B cell (primary cell): Measurements from ENCODE around the gene SPTBN2. TPM values are rescaled to one million over a fixed set of nuclear protein-coding genes. Genes with fewer than 3 reads are reported as not detected.

ENCODE experiments used
- ATAC-seq: fragments of 200-7000 bp; cut with Tn5 transposase; one replicate; pipeline ENCODE4 v1.10.0; 2021; ENCODE audit warnings: low read depth, mild to moderate bottlenecking, moderate number of reproducible peaks, moderate library complexity
- CTCF ChIA-PET: fragments of 350-600 bp; sonication (Branson Sonifier 250); formaldehyde crosslinking; loops from one replicate; lab custom pipeline; 2021; ENCODE audit warnings: antibody characterized with exemption, inconsistent platforms; lab: Charles Lee
- POLR2A ChIA-PET: fragments of 350-600 bp; sonication (Branson Sonifier 250); formaldehyde crosslinking; loops from one replicate; lab custom pipeline; 2021; ENCODE audit warnings: antibody characterized with exemption; lab: Charles Lee
- DNase-seq: peaks from one replicate; pipeline ENCODE4 v3.0.0; 2013
- H2AFZ ChIP-seq: 2 replicates; pipeline ENCODE4 v1.6.1; 2012; ENCODE audit warnings: mild to moderate bottlenecking, low read depth, low read length; ENCODE audit not compliant: insufficient read depth, poor library complexity, severe bottlenecking
- H3K27ac ChIP-seq, 2 donors: 1 replicate in 1 of 2; 2 replicates in 1 of 2; pipeline ENCODE4 v1.5.1; 2012 to 2013; ENCODE audit warnings: low read length in 2 of 2, mild to moderate bottlenecking in 2 of 2, moderate library complexity in 1 of 2
- H3K27me3 ChIP-seq, 4 experiments: fragments of 200-600 bp in 1 of 4; sonication (generic) in 1 of 4; replicated peaks in 1 of 4; 1 replicate in 2 of 4; 2 replicates in 2 of 4; pipeline versions ENCODE4 v1.6.1 to v1.7.0; 2013 to 2016; ENCODE audit warnings: low read length in 3 of 4, mild to moderate bottlenecking in 2 of 4, mixed read lengths in 1 of 4, moderate library complexity in 1 of 4; ENCODE audit not compliant: insufficient read depth in 4 of 4, control insufficient read depth in 3 of 4; ENCODE audit errors: control extremely low read depth in 1 of 4
- H3K36me3 ChIP-seq, 2 experiments: replicated peaks in 1 of 2; 1 replicate in 1 of 2; 2 replicates in 1 of 2; pipeline versions ENCODE4 v1.6.1 to v1.7.1; 2013; ENCODE audit warnings: low read length in 1 of 2; ENCODE audit not compliant: insufficient read depth in 2 of 2, control insufficient read depth in 1 of 2; ENCODE audit errors: control extremely low read depth in 1 of 2, extremely low read depth in 1 of 2
- H3K4me1 ChIP-seq, 2 donors: fragments of 200-600 bp in 1 of 2; sonication (generic) in 1 of 2; 1 replicate in 1 of 2; 2 replicates in 1 of 2; pipeline versions ENCODE4 v1.5.1 to v1.6.1; 2013 to 2017; ENCODE audit warnings: low read length in 2 of 2; ENCODE audit not compliant: control insufficient read depth in 2 of 2, insufficient read depth in 2 of 2
- H3K4me2 ChIP-seq: replicated peaks from 2 replicates; pipeline ENCODE3; 2012; ENCODE audit warnings: mild to moderate bottlenecking, low read depth, low read length; ENCODE audit not compliant: poor library complexity, severe bottlenecking
- H3K4me3 ChIP-seq, 5 experiments: fragments of 200-600 bp in 1 of 5; sonication (generic) in 1 of 5; 1 replicate in 3 of 5; 2 replicates in 2 of 5; pipeline versions ENCODE4 v1.5.1 to v1.7.0; 2011 to 2016; ENCODE audit warnings: low read length in 4 of 5, mild to moderate bottlenecking in 4 of 5, low read depth in 2 of 5, control low read depth in 1 of 5, moderate library complexity in 1 of 5; ENCODE audit not compliant: insufficient read depth in 1 of 5; ENCODE audit errors: control extremely low read depth in 1 of 5, extremely low read depth in 1 of 5
- H3K79me2 ChIP-seq: fragments of 200-600 bp; sonication (generic); one replicate; pipeline ENCODE4 v1.6.0; 2016; ENCODE audit warnings: low read length; ENCODE audit not compliant: control insufficient read depth, insufficient read depth
- H3K9ac ChIP-seq: fragments of 200-600 bp; sonication (generic); 2 replicates; pipeline ENCODE4 v1.6.1; 2017; ENCODE audit warnings: mild to moderate bottlenecking, low read length, moderate library complexity
- H3K9me3 ChIP-seq, 3 donors: one replicate each; pipeline versions ENCODE4 v1.6.1 to v1.7.1; 2013; ENCODE audit warnings: low read length in 2 of 3; ENCODE audit not compliant: control insufficient read depth in 2 of 3, insufficient read depth in 1 of 3; ENCODE audit errors: control extremely low read depth in 1 of 3
- H4K20me1 ChIP-seq: 2 replicates; pipeline ENCODE4 v1.6.0; 2012; ENCODE audit warnings: mild to moderate bottlenecking, low read length; ENCODE audit not compliant: insufficient read depth, control insufficient read depth, poor library complexity, severe bottlenecking
- H3K27ac Mint-ChIP-seq: one replicate; pipeline ENCODE4 v1.8.0; 2021; ENCODE audit warnings: mixed read lengths
- H3K27me3 Mint-ChIP-seq: one replicate; pipeline ENCODE4 v1.8.0; 2021; ENCODE audit warnings: mixed read lengths
- H3K4me1 Mint-ChIP-seq: one replicate; pipeline ENCODE4 v1.8.0; 2021; ENCODE audit warnings: mixed read lengths
- H3K4me3 Mint-ChIP-seq: one replicate; pipeline ENCODE4 v1.8.0; 2021; ENCODE audit warnings: mixed read lengths
- H3K9me3 Mint-ChIP-seq: one replicate; pipeline ENCODE4 v1.8.0; 2022; ENCODE audit warnings: mixed read lengths; ENCODE audit not compliant: insufficient read depth
- CTCF ChIP-seq: fragments of 200-600 bp; IDR thresholded peaks from one replicate; pipeline ENCODE4 v1.8.0; 2022; ENCODE audit warnings: antibody characterized with exemption, mild to moderate bottlenecking
- EZH2 ChIP-seq: IDR thresholded peaks from 2 replicates; pipeline ENCODE4 v1.6.1; 2012; ENCODE audit warnings: borderline replicate concordance, low read depth, mild to moderate bottlenecking, moderate library complexity, low read length; ENCODE audit not compliant: insufficient read depth, poor library complexity, severe bottlenecking
- WGBS: methylation state at CpG from one replicate; pipeline ENCODE4 v1.1.5; 2013; ENCODE audit warnings: missing lambda C conversion rate; ENCODE audit not compliant: insufficient coverage; 5-methylcytosine and 5-hydroxymethylcytosine counted together
- intact Hi-C: fragments of 100-400 bp; cut with micrococcal nuclease; formaldehyde crosslinking; loops from one replicate; pipeline ENCODE4 v1.10.0; 2022
- polyA plus RNA-seq: library from polyadenylated mRNA; depleted of rRNA; stranded (reverse); fragments of >200 nt; gene quantifications from 2 replicates; pipeline ENCODE4 v1.2.3, GENCODE V29; 2012
- total RNA-seq, 2 donors: library from RNA; stranded (reverse); fragments of 120-200 nt in 1 of 2; gene quantifications; 1 replicate in 1 of 2; 2 replicates in 1 of 2; pipeline versions ENCODE4 v1.2.3 to v1.2.4, GENCODE V29; 2013 to 2022

The SPTBN2 gene
- total and polyA plus RNA-seq, 2 donors (not counting 1 experiment from before 2014, with no cell fraction given) = 0.67 to 1.2 TPM

DNA sequence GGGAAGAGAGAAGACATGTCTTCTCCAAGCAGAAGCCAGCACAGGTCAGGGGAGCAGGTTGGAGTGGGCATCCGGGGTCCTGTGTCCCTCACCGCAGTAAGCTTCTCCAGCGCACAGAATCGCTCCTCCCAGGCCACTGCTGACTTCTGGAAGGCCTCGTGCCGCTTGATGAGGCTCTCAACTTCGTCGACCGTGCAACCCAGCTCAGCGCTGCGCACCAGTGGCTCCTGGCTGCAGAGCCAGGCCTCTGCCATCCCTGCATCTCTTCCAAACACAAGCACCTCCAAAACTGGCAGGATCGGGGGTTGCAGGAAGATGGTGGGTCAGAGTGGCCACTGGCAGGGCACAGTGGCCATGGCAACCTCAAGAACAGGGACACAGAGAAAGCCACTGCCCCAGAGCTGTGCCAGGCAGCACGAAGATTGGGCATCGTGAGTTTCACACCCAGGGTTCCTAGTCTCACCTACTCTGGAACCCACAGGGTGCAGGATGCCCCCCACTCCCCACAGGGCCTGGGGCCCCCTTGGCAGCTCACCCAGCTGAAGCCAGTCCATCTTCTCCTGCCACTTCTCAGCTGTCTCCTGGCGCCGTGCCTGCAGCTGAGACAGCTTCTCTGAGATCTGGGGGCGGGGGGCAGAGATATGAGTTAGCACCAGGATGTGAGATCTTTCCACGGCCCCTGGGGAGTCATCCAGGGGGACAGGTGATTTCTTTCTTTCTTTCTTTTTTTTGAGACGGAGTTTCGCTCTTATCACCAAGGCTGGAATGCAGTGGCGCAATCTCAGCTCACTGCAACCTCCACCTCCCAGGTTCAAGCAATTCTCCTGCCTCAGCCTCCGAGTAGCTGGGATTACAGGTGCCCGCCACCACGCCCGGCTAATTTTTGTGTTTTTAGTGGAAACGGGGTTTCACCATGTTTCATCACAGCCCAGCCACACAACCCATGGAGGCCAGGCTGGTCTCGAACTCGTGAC is 40.2 kb downstream of the SPTBN2 start:
- Histone ChIP-seq H4K20me1 (no peaks in the 10 kb centered on the region), H2AFZ (no peak overlapping the region), H3K27me3 (no peaks in the 10 kb centered on the region), H3K27ac (no peak overlapping the region), H3K36me3 (no peaks in the 10 kb centered on the region), H3K4me2 (no peak overlapping the region), H3K9me3 (no peaks in the 10 kb centered on the region), H3K4me1 (no peaks in the 10 kb centered on the region), H3K9ac (no peak overlapping the region), H3K79me2 (no peaks in the 10 kb centered on the region), H3K4me3 (no peak overlapping the region)
- intact Hi-C loops = no loop called here
- ATAC-seq = no peak
- POLR2A ChIA-PET = no interaction called here
- H3K4me1 Mint-ChIP-seq = no peaks in the 10 kb centered on the region
- 83% methylated on average over 14 of the region's 28 CpGs for WGBS
- H3K27me3 Mint-ChIP-seq = no peaks in the 10 kb centered on the region
- H3K9me3 Mint-ChIP-seq = no peaks in the 10 kb centered on the region
- CTCF ChIA-PET = interaction anchor here (0.8 to 1.4 kb wide), 3 partner anchors 10 to 145 kb away, joined by 3 to 4 read pairs (median 3); no protein-coding TSS in a partner anchor
- H3K27ac Mint-ChIP-seq = no peak overlapping the region
- no peak for DNase-seq
- no peak overlapping the region for H3K4me3 Mint-ChIP-seq
- TF ChIP-seq CTCF (no peak), EZH2 (no peak)

DNA sequence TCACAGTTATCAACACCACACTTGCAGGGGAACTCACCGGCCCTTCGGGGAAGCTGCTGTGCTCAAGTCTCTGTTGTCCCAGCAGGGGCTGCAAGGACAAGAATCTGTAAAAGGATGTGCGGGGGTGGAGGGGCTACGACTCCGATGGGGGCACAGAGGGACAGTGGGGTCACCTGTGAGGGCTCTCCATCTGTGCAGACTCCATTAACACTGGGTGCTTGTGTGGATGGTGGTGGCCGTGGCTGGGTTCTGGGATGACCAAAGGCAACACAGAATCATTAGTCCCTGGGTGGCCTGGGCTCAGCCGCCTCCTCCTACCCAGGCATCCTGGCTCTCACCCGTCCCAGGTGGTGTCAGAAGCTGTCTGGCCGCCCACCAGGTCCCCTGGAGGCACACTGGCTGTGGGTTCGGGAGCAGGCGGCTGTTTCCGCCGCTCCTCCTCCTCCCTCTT is 41.2 kb downstream of the SPTBN2 start:
- H3K36me3 ChIP-seq = no peaks in the 10 kb centered on the region
- CTCF ChIA-PET = interaction anchor here (0.8 to 1.4 kb wide), 3 partner anchors 9 to 146 kb away, joined by 3 to 4 read pairs (median 3); no protein-coding TSS in a partner anchor
- ATAC-seq = no peak
- H3K9me3 ChIP-seq = no peaks in the 10 kb centered on the region
- POLR2A ChIA-PET = no interaction called here
- intact Hi-C loops = no loop called here
- no peaks in the 10 kb centered on the region for H3K4me1 Mint-ChIP-seq
- no peaks in the 10 kb centered on the region for H3K27me3 Mint-ChIP-seq
- no peaks in the 10 kb centered on the region for H4K20me1 ChIP-seq
- no peaks in the 10 kb centered on the region for H3K79me2 ChIP-seq
- TF ChIP-seq CTCF (no peak), EZH2 (no peak)
- no peak overlapping the region for H3K4me3 ChIP-seq
- 82% methylated on average over 8 of the region's 13 CpGs for WGBS
- no peak overlapping the region for H2AFZ ChIP-seq
- H3K9ac ChIP-seq = no peak overlapping the region
- H3K27me3 ChIP-seq = no peaks in the 10 kb centered on the region
- H3K9me3 Mint-ChIP-seq = no peaks in the 10 kb centered on the region
- H3K4me1 ChIP-seq = no peaks in the 10 kb centered on the region
- H3K4me3 Mint-ChIP-seq = no peak overlapping the region
- no peak overlapping the region for H3K27ac ChIP-seq
- no peak for DNase-seq
- H3K4me2 ChIP-seq = no peak overlapping the region
- H3K27ac Mint-ChIP-seq = no peak overlapping the region
